Astrocyte of the spinal cord (primary cell): ENCODE data around the gene TBL2.
"Not testable (repeated sequence)": the region's sequence is repeated elsewhere in the genome, so short reads cannot be mapped to it uniquely, and the experiment has no call there.

ENCODE experiments used
- DNase-seq: peaks from one replicate; pipeline ENCODE4 v3.0.0; 2011; ENCODE audit warnings: low read depth, low spot score
- H3K4me3 ChIP-seq: 2 replicates; pipeline ENCODE4 v1.5.1; 2011; ENCODE audit warnings: low read depth, mild to moderate bottlenecking, low read length, moderate library complexity
- CTCF ChIP-seq: IDR thresholded peaks from 2 replicates; pipeline ENCODE4 v1.5.1; 2012; ENCODE audit warnings: low read depth, mild to moderate bottlenecking, low read length, inconsistent platforms
- in situ Hi-C: cut with HindIII; loops from 2 replicates; pipeline ENCODE4 v1.10.0; 2017; ENCODE audit warnings: low sequenced_read_pairs

Gene TBL2

DNA sequence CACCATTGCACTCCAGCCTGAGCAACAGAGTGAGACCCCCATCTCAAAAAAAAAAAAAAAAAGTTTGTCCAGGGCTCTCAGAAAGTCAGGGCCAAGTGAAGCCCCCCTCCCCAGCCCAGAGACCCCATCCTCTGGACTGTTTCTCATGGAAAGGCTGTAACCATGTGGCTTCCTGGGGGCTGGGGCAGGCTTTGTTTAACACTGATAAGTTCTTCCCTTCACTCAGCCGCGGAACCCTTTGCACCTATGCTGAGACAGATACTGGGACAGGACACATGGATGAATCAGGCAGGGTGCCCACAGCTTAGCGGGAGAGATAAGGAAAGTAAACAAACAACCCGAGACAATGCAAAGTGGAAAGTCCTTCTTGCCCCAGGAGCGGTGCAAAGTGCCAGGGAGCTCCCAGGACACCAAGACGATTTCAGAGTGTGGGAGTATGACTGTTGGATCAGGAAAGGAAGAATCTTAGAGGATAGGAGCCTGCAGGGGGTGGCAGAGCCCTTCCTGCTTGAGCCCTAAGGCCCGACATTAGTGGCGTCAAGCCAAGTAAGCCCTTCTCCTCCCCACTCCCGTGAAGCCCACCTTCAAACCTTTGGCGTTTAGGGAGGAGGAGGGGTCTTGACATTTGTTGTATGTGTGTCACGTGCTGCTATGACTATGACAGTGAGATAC, 34.4 kb upstream of the TBL2 start:
- in situ Hi-C loops = no loop called here
- TF ChIP-seq CTCF = peak; percentile 27
- peak; percentile 37 for DNase-seq
- H3K4me3 ChIP-seq = no peak overlapping the region

- in situ Hi-C loops = no loop called here
- no peak for DNase-seq
- no peak for TF ChIP-seq CTCF
- H3K4me3 ChIP-seq = no peak overlapping the region
Observed at GRCh38 chr7:73611017-73611555, 32.7 kb upstream of the TBL2 start.

DNA sequence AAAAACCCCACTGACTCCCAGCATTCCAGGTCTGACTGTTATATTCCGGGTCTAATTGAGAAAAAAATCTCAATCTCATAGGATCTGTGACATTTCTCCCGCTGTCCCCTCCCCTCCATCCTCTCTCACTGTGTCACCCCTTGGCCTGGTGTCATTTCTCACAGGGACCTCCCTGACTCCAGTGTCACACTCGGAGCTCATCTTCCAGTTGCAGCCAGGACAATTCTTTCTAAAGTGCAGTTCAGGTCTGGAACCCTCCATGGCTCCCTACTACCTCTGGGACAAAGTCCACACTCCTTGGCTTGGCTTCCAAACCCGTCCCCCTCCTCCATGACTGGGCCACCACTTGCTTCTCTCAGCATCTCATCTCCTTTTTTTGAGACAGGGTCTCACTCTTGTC, 31.7 kb upstream of the TBL2 start:
- no peak overlapping the region for H3K4me3 ChIP-seq
- DNase-seq = no peak
- no peak for TF ChIP-seq CTCF
- in situ Hi-C loops = no loop called here

DNA sequence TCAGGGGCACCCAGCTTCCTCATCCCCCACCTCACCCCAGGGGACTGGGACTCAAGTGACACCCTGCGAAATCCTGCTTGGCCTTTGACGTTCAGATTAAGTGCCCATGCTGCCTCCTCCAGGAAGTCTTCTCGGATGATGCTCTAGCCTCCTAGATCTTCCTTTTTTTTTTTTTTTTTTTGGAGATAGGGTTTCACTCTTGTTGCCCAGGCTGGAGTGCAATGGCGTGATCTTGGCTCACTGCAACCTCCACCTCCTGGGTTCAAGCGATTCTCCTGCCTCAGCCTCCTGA, 29.3 kb upstream of the TBL2 start:
- H3K4me3 ChIP-seq, DNase-seq, in situ Hi-C loops: not testable (repeated sequence)

DNA sequence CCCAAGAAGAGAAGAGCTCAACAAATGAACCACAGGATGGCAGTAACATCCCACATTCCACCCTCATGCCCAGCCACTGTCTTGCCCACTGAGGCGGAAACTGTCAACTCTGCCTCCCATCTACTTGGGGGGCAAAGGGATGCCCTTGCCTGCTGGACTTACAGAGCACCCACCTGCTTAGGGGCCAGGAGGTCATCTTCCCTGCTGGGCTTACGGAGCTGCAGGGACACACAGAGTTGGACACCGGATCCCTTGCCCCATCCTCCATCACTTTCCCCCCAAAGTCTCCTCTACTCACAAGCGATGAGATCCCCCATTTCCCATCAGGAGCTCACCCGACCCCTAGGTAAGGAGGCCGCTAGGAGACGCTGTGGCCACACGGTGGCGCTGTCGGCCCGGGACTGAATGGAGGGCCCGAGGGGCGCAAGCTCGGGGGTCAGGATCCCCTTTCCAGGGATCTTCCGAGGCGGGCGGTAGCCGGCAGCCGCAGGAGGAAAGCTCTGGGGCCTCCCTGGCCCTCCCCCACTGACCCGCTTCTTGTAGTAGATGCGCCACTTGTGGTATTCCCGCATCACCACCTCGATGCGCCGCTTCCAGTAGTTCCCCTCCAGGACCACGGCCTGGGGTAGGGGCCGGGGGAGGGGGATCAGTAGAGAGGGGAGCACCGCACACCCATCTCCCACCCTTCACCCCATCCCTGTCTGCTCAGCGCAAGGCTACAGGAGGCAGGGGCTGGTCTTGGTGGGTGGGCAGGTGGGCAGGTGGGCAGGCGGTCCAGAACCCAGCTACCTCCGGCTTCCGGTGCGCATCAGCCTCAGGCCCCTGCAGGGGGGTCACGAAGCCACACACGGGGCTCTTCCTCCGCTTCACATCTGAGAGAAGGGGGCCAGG, 28.7 kb upstream of the TBL2 start:
- H3K4me3 ChIP-seq = no peak overlapping the region
- in situ Hi-C loops = no loop called here
- TF ChIP-seq CTCF = peak; percentile 92

GRCh38 chr7:73605601-73606220, 27.3 kb upstream of the TBL2 start:
- in situ Hi-C loops = no loop called here
- no peak for DNase-seq
- H3K4me3 ChIP-seq = no peak overlapping the region
- TF ChIP-seq CTCF = no peak

More for the DNA sequence above, 28.7 kb upstream of the TBL2 start:
- DNase-seq = peak; percentile 25
